Gastrocnemius medialis (tissue), 4 donors: ENCODE measurements around the gene SHISAL1.

Experiments used
- CTCF ChIP-seq, 5 experiments: fragments of 450-650 bp in 3 of 5; fragments of 200-600 bp in 2 of 5; sonication (generic) in 2 of 5; IDR thresholded peaks in 4 of 5; conservative IDR thresholded peaks in 1 of 5; 1 replicate in 4 of 5; 2 replicates in 1 of 5; pipeline ENCODE4 v1.5.1; 2016 to 2019; ENCODE audit warnings: antibody characterized with exemption in 5 of 5, mild to moderate bottlenecking in 3 of 5, moderate library complexity in 3 of 5
- POLR2A ChIP-seq, 2 donors: fragments of 450-650 bp; IDR thresholded peaks; one replicate each; pipeline ENCODE4 v1.6.1; 2017; ENCODE audit warnings: antibody characterized with exemption in 2 of 2, mild to moderate bottlenecking in 2 of 2, moderate library complexity in 2 of 2

DNA sequence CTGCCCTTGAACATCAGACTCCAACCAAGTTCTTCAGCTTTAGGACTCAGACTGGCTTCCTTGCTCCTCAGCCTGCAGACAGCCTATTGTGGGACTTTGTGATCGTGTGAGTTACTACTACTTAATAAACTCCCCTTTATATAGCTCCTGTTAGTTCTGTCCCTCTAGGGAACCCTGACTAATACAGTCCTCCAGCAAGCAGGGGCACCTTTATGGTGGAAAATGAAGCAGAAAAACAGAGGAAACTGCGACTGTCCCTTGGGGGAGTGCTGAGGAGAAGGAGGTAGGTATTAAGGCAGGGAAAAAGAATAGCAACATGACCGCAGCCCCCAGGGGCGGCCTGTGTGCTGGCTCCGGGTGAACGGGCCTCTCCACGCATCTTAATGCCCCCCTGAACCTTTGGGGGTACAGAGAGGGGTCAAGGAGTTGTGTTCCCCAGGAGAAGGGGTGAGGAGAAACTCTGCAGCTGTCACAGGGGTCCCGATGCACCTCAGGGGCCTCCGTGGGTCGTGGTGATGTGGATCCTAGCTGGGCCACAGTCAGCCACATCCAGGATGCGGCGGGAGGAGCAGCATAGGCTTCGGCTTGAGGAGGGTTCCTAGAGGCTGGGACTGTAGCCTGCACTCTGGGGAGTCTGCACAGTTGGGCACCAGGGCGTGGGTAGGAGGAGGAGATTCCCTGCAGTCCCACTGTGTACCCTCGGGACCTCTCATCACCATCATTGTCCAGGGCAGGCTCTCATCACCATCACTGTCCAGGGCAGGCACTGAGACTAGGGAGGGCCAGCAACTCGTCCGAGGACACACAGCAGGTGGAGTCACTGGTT lies 34.3 kb downstream of the SHISAL1 start:
- no peak for TF ChIP-seq CTCF (IDR thresholded peaks at IDR 0.05 in 4 of 5, conservative IDR thresholded peaks at IDR 0.05 in 1 of 5)
- no peak for TF ChIP-seq POLR2A (IDR thresholded peaks at IDR 0.05)
